Ureter (tissue), 1 donor: ENCODE measurements around the gene BICD1. TPM values are rescaled to one million over a fixed set of nuclear protein-coding genes. Genes with fewer than 3 reads are reported as not detected.
A peak's percentile ranks its signal among the peaks of the same experiment; 100 is the strongest.

Source experiments
- DNase-seq: peaks from one replicate; pipeline ENCODE4 v3.0.0-alpha.2; 2020; ENCODE audit warnings: low spot score
- total RNA-seq: library from RNA; stranded (reverse); gene quantifications from one replicate; pipeline ENCODE4 v1.2.4, GENCODE V29; 2023
- donor health status: DM: yes; HTN: yes; CAD: no.

The BICD1 gene
- total RNA-seq, 1 donor from 2014 or later, result 32.9 TPM

DNA sequence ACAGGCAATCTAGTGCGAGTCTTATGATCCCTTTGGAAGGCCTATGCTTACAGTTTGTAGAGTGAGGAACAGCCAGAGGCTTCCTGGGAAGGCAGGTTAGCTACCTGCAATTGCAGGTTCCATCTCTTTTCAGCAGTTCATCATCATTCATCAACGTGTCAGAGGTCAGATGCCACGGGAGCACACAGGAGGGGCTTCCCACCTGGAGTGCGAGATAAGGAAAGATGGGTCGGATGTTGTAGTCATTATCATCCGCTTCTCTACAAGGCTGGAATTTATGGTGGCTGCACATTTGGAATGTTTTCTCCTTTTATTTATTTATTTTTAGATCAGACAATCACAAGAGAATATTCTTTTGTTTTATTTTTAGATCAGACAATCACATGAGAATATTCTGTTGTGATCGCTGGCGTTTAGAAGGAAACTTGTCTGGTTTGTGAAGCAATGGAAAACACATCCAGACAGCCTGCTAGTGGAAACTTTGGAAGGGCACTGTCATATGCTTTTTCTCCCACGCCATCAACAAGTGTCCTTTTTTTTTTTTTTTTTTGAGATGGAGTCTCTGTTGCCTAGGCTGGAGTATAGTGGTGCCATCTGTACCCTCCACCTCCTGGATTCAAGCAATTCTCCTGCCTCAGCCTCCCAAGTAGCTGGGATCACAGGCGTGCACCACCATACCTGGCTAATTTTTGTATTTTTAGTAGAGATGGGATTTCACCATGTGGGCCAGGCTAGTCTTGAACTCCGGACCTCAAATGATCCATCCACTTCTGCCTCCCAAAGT is 1.9 kb upstream of the BICD1 start:
- no peak for DNase-seq

DNA sequence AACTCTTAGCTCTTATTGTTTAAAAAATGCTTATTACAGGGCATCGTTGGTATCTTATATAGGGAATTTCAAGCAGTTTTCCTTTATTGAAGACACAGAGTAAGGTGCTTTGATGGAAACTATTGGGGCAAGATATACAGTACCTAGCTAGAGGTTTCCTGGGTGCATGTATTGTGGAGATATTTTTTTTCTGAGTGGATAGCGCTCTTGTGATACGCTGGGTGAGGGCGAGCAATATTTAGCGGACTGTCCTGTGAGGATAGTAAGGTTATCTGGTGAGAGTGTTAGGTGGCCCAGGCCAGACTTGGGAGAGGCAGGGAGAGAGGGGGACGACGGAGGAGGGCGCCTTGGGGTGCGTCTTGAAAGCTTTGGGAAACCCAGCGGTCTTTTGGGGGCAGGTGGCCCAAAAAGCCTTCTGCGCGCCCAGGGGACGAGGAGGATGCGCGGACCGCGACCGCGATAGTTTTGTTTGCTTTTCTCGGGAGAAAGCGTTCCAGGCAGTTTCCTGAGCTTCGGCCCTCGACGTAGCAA is 596 bp upstream of the BICD1 start:
- DNase-seq, result no peak

- no peak for DNase-seq
Measured at GRCh38 chr12:32107359-32108267, 966 bp downstream of the BICD1 start.

DNA sequence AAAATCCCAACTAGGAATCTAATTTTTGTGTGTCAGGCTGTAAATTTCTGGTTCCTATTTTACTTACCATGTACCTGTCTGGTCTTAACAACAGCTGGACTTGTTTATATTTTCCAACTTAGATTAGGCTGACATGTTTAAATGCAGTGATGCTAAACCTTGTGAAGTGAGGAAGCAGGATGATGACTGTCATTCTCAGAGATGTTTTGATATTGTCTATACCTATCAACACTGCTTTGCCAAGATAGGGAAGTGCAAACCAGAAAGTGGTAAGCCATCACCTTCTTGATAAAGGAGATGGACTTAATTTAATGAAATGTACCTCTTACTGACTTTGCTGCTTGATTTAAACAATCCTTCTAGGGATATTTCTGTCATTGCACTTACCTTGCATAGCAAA is 2.1 kb downstream of the BICD1 start:
- DNase-seq, result no peak

DNA sequence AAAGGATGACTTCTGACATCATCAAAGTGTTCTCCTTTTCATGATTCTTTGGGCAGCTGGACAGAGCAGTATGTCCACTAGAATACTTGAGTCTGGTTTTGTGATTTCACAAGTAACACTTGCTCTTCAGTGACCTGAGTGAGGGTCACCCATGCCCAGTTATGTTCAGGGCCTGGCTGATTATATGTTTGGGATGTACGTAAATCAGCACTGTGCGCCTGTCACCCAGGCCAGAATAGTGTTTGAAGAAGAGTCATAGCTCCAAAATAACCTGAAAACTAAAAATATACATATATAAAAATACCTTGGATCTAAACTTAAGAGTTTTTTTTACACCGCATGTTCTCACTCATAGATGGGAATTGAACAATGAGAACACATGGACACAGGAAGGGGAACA is 3.8 kb downstream of the BICD1 start:
- no peak for DNase-seq

- DNase-seq, result no peak
Measured at GRCh38 chr12:32110942-32111341, 4.3 kb downstream of the BICD1 start.

- peak; percentile 91 for DNase-seq
Measured at GRCh38 chr12:32115404-32116104, 8.9 kb downstream of the BICD1 start.

GRCh38 chr12:32116897-32117296 is 10.2 kb downstream of the BICD1 start:
- DNase-seq, result no peak

DNA sequence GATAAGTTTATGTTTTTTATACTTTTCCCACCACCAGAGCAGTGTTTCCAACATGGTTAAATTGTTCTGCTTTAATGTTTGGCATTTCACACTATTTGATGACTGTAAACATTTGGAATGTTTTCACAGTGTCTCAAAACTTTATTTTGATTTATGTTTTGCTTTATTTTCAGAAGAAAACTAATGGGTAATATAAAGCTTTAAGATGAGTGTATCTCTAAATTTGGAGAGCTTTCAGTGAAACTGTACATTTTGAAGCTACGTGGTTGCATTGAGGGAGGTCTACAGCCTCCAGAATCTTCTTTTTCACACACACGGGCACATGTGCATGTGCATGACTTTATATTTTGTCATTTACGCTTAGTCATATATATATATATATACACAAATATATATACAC is 10.7 kb downstream of the BICD1 start:
- DNase-seq, result no peak

DNA sequence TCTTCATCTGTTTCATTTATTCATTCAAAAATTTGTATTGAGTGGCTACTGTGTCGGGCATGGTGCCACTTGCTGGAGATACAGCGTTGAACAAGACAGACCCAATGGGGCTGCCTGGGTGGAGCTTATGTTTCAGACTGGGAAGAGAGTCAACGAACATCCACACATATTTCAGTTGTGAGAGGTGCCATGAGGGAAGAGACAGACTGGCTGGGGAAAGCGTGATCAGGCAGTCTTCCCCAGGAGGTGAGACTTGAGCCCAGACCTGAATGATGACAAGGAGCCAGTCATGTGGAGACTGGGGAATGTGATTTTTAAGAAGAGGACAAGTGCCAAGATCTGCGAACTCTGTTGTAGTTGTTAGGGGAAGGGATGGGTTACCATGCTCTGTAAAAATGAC is 12.2 kb downstream of the BICD1 start:
- no peak for DNase-seq

DNA sequence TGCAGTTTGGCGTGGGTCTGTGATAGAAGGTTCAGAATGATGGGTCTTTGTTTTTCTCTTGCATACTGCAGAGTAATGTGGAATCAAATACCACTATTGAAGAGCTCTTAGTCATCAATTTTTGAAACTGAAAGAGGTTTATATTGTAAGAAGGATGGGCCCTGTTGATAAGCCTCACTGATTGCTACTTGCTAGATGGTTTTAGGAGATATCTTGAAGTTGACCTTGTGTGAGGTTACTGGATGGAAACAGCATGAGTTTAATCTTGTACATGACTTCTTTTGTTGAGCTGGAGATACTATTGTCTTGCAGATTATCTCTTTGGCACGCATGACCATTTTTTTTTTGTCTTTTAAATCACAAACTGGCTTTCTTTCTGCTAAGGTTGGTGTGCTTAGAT is 13.8 kb downstream of the BICD1 start:
- DNase-seq, result no peak

- no peak for DNase-seq
Measured at GRCh38 chr12:32124637-32125036, 18.0 kb downstream of the BICD1 start.

- no peak for DNase-seq
Measured at GRCh38 chr12:32125455-32126084, 18.9 kb downstream of the BICD1 start.

DNA sequence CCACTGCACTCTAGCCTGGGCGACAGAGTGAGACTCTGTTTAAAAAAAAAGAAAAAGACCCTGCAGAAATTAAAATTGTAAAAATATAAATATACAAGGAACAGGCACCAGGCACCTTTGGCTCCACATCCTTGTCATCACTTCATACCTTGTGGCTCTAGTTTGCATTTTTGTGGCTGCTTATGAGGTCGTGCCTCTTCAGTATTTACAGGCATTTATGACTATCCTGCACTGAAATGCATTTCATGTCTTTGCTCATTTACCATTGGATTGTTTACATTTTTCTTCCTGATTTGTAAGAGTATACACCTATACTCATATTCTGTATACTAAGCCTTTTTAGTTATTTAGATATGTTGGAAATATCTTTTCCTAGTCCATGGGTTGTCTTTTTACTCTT is 20.1 kb downstream of the BICD1 start:
- no peak for DNase-seq

- DNase-seq, result no peak
Measured at GRCh38 chr12:32131666-32132065, 25.0 kb downstream of the BICD1 start.

DNA sequence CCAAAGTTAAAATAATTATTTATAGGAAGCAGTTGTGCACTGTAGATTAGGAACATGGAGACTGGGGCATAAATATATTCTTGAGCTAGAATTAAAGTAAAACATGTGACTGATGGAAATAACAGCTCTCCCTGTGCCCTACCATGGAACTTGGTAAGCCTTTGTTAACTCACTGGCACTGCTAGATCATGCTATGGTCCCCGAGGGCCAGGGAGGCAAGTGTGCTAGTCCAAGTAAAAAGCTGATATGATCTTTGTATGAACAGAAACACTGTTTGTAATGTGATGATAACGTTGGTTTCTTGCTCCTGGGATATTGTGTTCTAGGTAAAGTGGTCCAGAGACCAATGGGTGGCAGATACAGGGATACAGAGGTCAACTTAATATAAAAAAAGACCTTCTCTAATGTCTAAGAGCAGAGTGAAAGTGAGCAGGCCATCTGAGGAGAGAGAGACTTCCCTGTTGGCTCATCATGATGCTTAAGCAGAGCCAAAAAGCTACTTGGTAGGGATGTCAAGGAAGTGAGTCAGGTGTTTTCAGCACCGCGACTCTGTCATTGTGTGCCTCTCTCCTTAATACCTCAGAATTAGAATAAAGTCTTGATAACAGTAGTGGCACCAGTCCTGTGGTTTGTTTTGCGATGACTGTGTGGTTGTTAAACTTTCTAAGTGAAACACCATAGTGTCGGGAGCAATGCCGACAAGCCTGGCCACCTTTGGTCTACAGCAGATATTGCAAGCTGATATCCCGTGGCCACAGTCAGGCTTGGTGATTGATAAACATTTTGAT is 27.6 kb downstream of the BICD1 start:
- DNase-seq, result no peak

- DNase-seq, result no peak
Measured at GRCh38 chr12:32135967-32136366, 29.3 kb downstream of the BICD1 start.

GRCh38 chr12:32136404-32136803 is 29.8 kb downstream of the BICD1 start:
- no peak for DNase-seq

GRCh38 chr12:32139064-32139421 is 32.4 kb downstream of the BICD1 start:
- no peak for DNase-seq

DNA sequence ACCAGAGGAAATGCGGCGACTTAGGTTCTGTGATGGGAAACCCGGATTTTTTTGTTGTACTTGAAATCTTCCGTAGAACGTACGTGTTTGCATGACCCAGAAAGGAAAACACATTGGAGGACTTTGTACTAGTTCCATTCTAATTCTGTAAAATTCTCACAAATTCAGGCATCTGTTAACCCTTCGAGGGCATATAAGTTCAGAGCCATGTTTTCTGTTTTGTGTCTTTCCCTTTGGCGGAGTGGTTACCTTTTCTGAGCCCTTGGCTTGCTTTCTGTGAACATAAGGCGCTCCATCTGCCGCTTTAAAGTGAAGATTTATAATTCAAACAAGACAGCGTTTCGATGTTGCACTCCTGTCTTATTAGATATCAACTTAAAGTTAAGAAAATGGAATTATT is 34.2 kb downstream of the BICD1 start:
- no peak for DNase-seq

GRCh38 chr12:32145096-32145495 is 38.4 kb downstream of the BICD1 start:
- DNase-seq, result no peak
